Transverse colon (tissue), 4 donors: ENCODE data around the gene SLC13A1.

Source experiments
- EP300 ChIP-seq: sonication (generic); formaldehyde crosslinking; IDR thresholded peaks from one replicate; pipeline ENCODE4 v1.6.1; 2017; ENCODE audit warnings: antibody characterized with exemption, low read depth
- POLR2A ChIP-seq: fragments of 450-650 bp; IDR thresholded peaks from one replicate; pipeline ENCODE4 v1.6.1; 2016; ENCODE audit warnings: antibody characterized with exemption, mild to moderate bottlenecking, moderate library complexity
- POLR2AphosphoS5 ChIP-seq, 3 donors: sonication (generic); formaldehyde crosslinking; IDR thresholded peaks; one replicate each; pipeline ENCODE4 v1.6.1; 2016; ENCODE audit warnings: antibody characterized with exemption in 3 of 3
- TF ChIP-seq, protein P1 (sequence below), 5 experiments: fragments of 200-600 bp in 3 of 5; fragments of 450-650 bp in 2 of 5; sonication (generic) in 3 of 5; IDR thresholded peaks; 1 replicate in 2 of 5; 2 replicates in 3 of 5; pipeline ENCODE4 v1.5.1; 2016 to 2017; ENCODE audit warnings: antibody characterized with exemption in 5 of 5, inconsistent platforms in 3 of 5, mild to moderate bottlenecking in 2 of 5, moderate library complexity in 1 of 5

- TF ChIP-seq POLR2A = no peak
- TF ChIP-seq, protein P1, sequence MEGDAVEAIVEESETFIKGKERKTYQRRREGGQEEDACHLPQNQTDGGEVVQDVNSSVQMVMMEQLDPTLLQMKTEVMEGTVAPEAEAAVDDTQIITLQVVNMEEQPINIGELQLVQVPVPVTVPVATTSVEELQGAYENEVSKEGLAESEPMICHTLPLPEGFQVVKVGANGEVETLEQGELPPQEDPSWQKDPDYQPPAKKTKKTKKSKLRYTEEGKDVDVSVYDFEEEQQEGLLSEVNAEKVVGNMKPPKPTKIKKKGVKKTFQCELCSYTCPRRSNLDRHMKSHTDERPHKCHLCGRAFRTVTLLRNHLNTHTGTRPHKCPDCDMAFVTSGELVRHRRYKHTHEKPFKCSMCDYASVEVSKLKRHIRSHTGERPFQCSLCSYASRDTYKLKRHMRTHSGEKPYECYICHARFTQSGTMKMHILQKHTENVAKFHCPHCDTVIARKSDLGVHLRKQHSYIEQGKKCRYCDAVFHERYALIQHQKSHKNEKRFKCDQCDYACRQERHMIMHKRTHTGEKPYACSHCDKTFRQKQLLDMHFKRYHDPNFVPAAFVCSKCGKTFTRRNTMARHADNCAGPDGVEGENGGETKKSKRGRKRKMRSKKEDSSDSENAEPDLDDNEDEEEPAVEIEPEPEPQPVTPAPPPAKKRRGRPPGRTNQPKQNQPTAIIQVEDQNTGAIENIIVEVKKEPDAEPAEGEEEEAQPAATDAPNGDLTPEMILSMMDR (IDR thresholded peaks at IDR 0.05) = no peak
- TF ChIP-seq EP300 = no peak
- TF ChIP-seq POLR2AphosphoS5 (IDR thresholded peaks at IDR 0.05) = no peak
Observed at GRCh38 chr7:123114288-123114687, 85.5 kb downstream of the SLC13A1 start.
